HG03442 (cell line): Measurements from ENCODE around the gene CAPZB.

ENCODE experiments used
- ATAC-seq: cut with Tn5 transposase; IDR thresholded peaks from one replicate; pipeline ENCODE4 v1.9.1; 2021; ENCODE audit warnings: mild to moderate bottlenecking, moderate library complexity; ENCODE audit not compliant: unreplicated experiment

The CAPZB gene

DNA sequence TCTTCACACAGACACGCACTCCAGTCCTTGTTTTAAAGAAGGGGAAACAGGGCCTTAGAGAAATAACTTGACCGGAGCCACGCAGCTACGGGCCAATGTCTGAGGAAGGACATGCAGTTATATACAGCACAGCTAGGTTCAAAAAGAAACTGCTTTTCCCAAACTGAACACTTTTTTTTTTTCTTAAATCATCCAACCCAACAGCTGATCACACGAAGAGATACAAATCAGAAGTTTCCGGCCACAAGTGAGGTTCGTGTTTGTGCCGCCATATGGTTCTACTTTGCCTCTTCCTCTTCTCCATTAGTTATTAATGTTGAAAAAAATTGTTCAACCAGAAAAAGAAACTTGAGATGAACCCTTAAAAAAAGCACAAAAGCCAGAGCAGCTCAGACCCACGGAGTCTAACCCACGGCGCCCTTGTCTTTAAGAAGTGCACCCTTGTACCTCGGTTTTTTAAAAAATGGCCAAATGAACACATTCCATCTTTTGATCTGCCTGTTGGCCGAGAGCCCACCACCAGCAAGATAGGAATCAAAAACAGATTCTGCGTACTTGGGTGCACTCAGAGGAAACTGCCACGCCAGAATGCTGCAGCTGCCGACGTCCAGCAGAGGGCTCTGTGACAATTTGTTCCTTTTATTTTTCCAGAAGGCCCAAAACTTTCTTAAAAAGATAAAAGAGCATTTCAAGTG, 94.3 kb downstream of the CAPZB start:
- no peak for ATAC-seq

DNA sequence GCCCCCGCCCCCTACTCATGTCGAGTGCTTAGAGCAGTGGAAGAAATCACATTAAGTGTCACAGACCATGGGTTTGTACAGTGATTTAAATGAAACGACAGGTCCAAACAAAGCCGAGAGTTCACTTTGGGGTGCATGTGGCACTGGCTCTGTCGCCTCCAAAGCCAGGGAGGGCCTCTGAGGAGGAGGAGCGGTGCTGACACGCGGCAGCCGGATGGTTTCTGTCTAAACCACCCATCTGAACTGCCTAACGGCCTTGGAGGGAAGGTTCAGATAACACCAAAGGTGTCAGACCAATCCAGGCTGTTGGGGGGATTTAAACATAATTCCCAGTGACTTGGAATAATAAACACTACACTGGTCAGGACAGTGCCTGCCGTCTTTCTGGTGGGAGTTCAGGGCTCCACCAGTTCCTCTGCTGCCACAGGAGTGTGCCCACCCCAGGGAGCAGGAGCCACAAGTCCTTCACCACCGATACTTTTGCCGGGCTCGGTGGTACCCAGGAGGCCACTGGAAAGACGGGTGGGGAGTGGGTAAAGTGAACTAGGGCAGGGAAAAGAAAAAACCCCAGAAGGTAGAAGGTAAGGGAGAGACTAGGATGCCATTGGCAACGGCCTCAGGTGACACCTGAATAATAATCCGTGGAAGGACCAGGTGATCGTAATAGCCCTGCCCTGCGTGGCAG, 95.0 kb downstream of the CAPZB start:
- ATAC-seq, result no peak

DNA sequence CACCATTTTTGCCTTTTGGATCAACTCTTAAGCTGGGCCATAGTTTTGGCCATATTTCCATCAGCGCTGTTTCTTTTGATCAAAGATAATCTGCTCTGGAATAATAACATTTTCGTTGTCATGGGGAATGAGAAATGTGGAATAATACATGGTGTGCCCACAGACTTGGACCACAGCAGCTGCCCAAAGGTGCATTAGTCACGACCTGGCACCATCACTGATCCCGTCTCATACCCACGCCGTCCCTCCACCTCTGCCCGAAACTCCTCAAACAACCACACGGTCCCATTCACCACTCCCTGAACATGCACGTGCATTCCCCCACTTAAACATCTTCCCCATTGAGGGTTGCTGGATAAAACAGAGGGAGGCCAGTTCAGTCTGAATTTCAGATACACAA, 96.4 kb downstream of the CAPZB start:
- ATAC-seq, result no peak

DNA sequence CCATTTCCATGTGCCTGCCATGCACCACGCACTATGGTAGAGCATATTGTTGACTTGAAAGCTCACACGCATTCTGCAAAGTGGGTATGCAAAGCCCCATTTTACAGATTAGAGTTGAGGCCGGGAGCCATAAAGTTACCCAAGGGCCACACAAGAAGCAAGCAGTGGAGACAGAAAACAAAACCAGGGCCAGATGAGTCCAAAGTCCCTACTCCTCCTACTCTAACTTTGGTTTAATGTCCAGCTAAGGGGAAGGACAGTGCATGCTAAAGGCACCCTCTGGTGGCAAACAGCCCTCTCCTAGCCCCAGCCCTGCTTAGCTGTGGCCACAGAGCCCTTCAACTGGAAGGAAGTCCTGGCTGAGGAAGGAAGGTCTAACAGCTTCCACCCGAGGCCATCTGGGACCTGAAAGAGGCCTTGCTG, 98.3 kb downstream of the CAPZB start:
- ATAC-seq, result no peak

DNA sequence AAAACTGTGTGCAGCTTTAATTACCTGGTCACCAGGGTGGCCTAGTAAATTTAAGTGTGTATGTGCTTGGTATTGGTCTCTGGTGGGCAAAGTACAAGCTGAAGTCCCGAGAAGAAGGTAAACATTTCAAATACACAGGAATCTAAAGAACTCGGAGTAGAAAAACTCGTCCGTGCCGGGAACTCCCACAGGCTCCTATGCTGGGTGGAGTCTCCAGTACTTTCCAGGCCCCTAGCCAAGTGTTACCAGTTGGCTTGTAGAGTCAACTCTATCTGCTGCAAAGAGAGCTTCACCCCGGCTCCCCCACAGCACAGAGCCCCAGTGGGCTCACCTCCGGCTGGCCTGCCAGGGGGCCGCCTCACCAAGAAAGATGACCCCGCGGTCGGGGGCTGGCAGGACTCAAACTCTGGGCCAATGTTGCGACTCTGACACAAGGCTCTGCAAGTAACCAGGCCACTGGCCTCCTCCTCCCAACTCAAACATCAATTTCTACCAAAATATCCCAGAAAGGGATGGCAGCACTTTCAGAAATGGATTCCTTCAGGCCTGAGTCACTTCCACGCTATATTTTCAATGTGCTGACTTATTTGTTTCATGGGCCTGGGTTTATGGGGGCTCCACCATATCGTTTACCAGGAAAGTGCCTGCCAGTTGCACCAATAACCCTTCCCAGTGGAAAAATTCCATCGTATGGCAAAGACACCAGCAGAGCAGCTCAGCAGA, 99.3 kb downstream of the CAPZB start:
- no peak for ATAC-seq

DNA sequence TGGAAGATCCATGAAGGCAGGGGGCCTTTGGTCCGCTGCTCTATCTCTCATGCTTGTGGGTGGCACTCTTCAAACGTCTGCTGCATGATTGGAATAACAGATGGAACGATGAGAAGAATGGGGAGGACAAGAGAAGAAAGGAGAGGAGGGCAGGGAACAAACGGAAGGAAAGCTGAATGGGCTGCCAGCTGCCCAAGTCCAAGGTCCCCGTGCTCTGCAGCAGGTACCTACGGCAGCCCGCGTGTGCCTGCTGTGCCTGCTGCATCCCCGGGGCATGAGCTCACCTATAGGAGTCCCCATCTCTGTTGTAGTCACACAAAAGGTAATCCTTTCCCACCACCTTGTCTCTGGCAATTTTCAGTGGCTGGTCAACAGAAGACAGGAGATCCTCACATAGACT, 100.1 kb downstream of the CAPZB start:
- no peak for ATAC-seq

DNA sequence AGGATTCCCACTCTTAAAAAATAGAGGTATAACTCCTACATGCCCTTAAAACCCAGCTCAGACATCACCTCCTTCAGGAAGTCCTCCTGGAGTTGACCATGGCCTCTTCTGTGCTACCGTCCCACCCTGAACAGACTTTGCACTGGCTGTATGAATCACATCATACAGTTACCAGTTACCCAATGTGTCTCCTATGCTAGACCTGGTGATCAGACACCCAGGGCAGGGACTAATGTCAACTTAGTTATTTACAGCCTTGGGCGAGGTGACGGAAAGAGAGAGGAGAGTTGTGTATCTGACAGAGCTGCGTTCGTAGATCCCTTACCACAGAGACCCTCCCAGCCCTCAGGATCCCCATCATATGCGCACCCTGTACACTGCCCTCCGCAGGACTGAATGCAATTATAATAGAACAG, 100.6 kb downstream of the CAPZB start:
- ATAC-seq, result no peak

DNA sequence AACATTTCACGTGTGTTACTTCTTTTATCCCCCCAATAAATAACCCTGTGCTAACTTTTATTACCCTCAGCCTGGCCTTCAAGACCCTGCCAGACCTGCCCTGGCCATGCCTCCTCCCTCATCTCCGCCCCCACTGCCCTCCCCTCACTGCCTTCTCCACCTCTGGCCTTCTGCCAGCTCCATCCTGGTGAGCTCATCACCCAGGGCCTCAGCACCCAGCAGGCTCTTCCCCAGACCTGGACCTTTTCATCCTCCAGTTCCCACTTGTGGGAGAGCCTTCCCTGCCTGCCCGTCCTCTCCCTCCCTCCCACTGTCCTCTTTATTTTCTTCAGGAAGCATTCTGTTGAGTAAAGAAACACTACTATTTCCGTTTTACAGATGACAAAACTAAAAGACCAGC, 101.2 kb downstream of the CAPZB start:
- ATAC-seq, result no peak

DNA sequence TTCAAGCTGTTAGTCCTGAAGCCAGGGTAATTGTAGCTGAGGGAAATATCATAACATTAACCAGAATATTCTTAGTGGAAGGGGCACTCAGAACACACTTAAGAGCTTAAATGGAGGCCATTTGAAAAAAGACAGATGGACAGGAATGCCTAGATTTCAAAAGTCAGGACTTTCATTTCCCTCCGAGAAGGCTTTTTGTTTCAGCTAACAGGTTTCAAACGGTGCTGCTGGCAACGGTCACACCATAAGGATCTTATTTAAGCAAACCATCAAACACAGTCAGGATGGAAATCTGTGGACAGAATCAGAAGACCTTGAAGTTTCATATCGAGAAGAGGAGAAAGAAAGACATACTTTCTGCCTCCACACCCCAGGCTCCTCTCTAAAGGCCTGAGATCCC, 103.1 kb downstream of the CAPZB start:
- ATAC-seq, result no peak

DNA sequence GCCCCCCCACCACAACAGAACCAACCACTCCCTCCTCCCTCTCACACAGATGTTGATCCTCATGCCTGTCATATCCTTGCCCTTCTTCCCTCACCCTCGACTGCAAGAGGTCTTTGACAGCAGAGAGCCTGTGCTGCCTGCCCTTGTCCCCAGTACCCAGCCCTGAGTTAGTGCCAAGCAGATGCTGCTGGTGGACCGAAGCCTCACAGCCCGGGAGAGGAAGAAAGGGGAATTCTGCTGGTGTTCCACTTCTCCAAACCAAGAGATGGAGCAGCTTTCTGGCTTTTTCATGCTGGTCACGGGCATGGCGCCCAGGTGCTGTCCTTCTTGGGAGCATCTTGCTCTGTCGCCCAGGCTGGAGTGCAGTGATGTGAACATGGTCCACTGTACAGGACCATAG, 104.1 kb downstream of the CAPZB start:
- no peak for ATAC-seq

DNA sequence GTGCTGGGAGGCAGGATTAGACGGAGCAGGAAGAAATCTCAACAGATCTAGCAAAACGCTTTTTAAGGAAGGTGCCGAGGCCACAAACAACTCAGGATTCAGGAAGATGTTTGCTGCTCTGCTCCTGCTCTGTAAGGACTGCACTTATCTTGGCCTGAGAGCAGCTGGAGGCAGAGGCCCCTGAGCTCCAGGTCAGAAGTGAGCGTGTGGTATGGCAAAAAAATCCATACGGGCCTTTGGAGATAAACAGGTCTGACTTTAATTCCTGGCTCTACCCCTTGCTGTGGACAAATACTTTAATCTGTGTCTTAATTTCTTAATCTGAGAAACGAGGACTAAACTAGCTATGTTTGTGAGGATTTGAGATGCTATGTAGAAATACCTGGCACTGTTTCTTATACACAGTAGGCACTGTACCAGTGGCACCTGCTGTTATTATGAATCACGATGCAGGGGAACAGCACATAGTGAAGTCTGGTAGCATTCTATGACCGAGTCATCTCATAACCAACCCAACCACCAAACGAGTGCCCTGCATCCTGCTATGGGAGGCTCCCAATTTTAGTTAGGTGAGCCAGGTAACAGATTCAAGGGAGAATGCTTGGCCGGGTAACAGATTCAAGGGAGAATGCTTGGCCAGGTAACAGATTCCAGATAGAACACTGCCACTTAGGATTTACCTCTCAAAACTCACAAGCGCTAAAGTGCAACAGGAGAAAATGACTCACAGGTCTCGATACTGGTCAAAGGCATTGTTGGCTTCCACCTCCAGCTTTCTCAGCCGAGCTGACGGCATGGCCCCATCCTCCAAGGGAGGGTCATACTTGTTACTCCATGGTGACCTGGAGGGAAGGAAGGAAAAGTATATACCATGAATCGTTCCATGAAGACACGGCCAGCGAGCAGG, 107.3 kb downstream of the CAPZB start:
- ATAC-seq, result no peak

DNA sequence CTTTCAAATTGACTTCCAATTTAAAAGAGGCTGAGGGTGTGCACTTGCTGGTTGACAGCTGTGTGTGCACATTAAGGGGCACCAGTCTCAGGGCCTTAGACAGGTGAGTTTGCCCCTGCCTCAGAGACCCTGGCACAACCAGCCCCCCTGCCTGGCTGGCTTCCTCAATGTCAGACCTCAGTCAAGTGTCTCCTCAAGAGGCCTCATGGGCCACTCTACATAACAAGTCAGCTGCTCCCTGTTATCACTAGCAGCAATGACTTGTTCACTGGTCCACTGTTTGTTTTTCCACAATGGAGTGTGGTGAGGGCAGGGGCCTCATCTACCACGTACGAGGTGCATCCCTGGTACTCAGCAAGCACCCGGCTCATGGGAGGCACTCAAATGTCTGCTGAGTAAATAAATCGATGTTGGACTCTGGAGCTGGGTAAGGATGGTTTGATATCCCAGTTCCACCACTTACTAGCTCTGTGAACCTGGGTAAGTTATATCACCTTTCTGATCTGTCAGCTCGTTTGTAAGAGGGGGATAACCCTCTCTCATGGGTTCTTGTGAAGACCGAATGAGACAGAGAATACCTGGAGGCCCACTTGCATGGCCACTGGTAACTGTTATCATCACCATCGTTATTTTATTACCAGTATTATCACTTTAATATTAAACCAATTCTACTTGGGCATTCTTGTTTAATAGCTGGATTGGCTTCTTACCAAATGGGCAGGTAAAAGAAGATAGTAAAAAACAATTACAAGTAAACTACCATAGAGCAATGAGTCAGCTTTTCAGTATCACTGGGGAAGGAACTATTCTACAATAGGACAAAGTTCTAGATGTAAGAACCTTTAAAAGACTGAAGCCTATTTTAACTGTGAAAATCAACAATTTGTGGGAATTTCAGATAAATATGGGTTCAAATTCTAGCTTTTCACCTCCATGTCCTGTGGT, 108.6 kb downstream of the CAPZB start:
- ATAC-seq, result no peak

DNA sequence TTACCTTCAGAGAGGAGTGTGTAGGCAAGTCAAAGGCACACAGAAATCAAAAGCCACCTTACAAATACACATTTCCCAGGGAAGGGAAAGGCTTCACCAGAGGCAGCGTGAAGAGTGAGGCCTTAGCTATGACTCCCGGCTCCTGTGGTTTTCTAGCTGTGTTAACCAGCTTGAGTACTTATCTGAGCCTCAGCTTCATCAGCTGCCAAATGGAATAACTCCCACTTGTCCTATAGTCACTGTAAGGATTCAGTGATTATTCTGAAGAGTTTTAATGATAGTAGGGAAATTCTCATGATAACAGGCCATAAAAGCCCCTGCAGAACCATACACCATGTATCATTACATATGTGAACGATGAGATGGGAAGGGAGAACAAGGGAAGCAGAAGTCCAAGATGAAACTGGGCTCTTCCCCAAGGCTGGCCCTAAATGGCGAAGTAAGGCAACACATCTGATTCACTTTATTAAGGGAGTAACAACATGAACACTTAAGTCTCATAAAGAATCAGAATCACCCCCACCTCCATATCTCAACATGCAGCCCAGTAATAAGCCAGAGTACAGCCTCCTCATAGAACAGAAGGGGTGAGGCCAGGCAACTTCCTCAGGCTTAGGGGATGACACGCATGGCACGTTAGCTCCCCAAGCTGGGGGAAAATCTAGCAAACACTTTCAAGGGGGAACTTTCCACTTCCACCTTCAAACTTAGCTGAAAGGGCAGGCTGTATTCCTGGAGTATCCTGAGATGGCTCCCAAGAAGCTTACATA, 109.5 kb downstream of the CAPZB start:
- ATAC-seq, result no peak

DNA sequence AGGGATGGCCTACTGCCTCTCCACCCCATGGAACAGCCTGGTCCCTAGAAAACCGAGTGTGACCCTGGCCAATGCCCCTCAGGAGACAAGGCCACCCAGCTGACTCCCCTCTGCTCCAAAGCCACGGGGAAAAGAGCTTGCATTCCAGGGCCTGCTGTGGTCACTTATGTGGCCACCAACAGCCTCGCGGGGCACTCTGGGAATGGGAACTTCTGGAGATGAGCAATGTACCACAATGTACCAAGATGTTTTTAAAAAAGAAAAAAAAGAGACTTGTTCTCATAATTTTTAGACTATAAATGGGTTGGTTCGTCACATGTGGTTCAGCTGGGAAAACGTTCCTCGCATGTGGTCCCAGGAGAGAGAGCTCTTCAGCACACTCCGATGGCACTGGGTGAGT, 110.4 kb downstream of the CAPZB start:
- ATAC-seq, result no peak

DNA sequence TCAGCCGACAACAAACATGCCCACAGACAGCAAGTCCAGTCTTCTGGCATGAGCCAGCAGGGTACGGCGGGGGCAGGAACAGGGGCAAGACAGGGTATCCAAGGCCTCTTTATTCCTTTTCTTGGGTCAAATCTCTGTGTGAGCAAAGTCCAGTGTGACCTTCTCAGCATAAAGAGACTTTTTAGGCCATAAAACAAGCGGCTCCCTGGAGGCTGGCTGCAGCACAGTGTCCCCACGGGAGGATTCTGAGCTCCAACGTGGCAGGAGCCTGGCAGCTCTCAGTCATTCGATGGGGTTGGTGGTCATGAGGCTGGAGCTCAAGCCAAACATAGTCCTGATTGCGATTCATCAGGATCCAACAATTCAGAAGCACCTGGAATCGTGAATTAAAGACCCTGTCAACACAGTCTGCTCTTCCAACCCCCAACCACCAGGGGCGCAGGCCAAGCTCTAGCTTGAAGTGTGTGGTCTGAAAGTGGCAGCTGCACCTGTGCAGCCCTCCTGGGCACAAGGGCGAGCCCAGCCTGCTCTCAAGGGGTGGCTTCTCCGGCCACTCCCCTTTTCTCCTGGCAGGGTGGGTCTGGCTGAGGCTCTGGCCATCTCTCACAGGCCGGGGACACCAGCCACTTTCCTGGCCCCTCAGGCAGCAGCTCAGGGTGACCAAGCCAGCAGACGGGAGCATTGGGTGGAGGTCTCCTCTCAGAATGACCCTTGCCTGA, 111.1 kb downstream of the CAPZB start:
- ATAC-seq, result no peak

DNA sequence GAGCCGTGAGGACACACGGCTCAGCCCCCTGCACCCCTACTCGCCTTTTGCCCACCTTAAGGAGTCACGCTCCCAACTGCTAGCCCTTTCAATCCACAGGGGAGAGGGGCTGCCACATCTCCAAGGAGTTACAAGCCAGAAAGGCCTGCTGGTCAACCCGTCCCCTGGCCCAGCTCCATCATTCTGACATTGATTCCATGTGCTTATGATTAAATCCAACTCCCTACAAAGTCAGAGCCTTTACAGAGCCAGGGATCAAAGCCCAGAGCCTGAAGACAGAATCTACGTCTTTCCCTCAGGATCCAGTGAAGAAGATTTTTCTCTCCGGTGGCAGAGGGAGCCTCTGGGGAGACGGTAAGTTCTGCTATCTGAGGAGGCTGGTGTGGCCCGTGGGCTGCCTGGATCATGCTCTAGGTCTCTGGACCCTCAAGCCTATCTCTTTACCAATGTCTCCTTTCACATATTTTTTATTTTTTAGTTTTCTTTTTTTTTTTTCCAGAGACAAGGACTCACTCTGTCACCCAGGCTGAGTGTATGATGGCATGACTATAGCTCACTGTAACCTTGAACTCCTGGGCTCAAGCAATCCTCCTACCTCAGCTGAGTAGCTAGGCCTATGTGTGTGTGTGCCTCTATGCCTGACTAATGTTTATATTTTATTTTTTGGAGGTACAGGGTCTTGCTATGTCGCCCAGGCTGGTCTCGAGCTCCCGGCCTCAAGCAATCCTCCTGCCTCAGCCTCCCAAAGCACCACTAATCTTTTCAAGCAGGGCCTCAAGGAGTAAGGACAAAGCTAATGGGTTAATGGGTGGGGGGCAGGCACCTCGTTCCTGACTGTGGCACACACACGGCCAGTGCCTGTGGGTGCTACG, 111.9 kb downstream of the CAPZB start:
- no peak for ATAC-seq

DNA sequence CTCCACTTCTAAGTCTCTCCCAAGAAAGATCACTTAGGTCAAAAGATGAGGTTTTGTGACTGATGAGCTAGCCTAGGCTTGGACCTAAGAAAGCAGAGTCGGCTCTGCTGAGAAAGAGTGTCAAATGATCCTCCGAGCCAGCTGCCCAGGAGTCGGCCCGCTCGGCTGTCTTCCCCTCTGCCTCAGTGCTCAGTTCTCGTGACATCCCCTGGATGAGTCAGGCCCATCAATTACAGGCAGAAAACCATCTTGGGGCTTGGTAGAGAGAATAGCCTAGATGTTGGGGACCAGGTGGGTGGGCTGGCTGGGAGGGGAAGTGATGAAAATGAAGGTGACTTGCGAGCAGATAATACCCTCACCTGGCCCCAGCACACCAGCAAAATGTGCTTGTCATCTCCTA, 112.7 kb downstream of the CAPZB start:
- ATAC-seq, result no peak

DNA sequence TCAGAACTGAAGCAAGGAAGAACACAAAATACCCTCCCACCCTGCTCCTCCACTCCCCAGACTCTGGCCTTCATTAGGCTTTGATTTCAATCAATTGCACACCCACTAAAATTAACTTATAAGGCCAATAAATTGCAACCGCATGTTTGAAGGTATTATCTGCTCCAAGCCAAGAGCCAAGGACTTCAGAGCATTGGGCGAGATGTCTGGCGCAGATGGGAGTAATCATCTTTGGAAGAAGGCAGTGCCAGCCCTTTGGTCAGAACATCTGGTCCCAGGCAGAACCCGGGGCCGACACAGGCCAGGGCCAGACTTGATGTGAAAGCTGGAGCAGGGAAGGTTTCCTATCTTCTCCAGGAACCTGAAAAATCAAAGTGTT, 113.2 kb downstream of the CAPZB start:
- no peak for ATAC-seq
